Measurements from ENCODE around the gene C1QB. TPM values are rescaled to one million over a fixed set of nuclear protein-coding genes. Genes with fewer than 3 reads are reported as not detected.

Gene C1QB
- total RNA-seq, 1 donor from 2014 or later = 34.3 TPM

- intact Hi-C loops (cut with DNase I) = no loop called here
- DNase-seq (ENCODE audit: low spot score) = no peak
These were observed 23.1 kb upstream of the C1QB start for GRCh38 chr1:22629886-22630285.

- DNase-seq (ENCODE audit: low spot score) = no peak
- intact Hi-C loops (cut with DNase I) = no loop called here
These were observed 19.2 kb upstream of the C1QB start for GRCh38 chr1:22633697-22634463.

GRCh38 chr1:22635436-22635835 is 17.6 kb upstream of the C1QB start:
- no peak for DNase-seq (ENCODE audit: low spot score)
- intact Hi-C loops (cut with DNase I) = no loop called here

GRCh38 chr1:22636353-22636752 is 16.7 kb upstream of the C1QB start, which contains the start of gene C1QA:
TSS of gene C1QA (plus strand) at chr1:22636628. CDS start at chr1:22637617, 989 bp downstream.
- intact Hi-C loops (cut with DNase I) = no loop called here

GRCh38 chr1:22636927-22637326 is 16.1 kb upstream of the C1QB start:
- no peak for DNase-seq (ENCODE audit: low spot score)
- intact Hi-C loops (cut with DNase I) = no loop called here

More at GRCh38 chr1:22636353-22636752, 16.7 kb upstream of the C1QB start, which contains the start of gene C1QA:
- DNase-seq (ENCODE audit: low spot score) = no peak

- DNase-seq (ENCODE audit: low spot score) = no peak
- intact Hi-C loops (cut with DNase I) = no loop called here
These were observed 15.1 kb upstream of the C1QB start for GRCh38 chr1:22637907-22638445.

GRCh38 chr1:22638476-22639234 is 14.4 kb upstream of the C1QB start:
- no peak for DNase-seq (ENCODE audit: low spot score)
- intact Hi-C loops (cut with DNase I) = no loop called here

GRCh38 chr1:22639286-22639685 is 13.8 kb upstream of the C1QB start:
- no peak for DNase-seq (ENCODE audit: low spot score)
- intact Hi-C loops (cut with DNase I) = no loop called here

GRCh38 chr1:22641247-22641646 is 11.8 kb upstream of the C1QB start:
- intact Hi-C loops (cut with DNase I) = loop anchor here (5.0 to 10.0 kb wide), 2 partner anchors 114 to 526 kb away; no protein-coding TSS in a partner anchor
- DNase-seq (ENCODE audit: low spot score) = no peak

- intact Hi-C loops (cut with DNase I) = loop anchor here (1.0 to 10.0 kb wide), 3 partner anchors 115 to 527 kb away; no protein-coding TSS in a partner anchor
- peak; percentile 87 for DNase-seq (ENCODE audit: low spot score)
These were observed 11.0 kb upstream of the C1QB start for GRCh38 chr1:22641906-22642636.

- intact Hi-C loops (cut with DNase I) = loop anchor here (5.0 to 10.0 kb wide), 2 partner anchors 116 to 529 kb away; no protein-coding TSS in a partner anchor
- no peak for DNase-seq (ENCODE audit: low spot score)
These were observed 9.7 kb upstream of the C1QB start, which contains the start of gene C1QC for GRCh38 chr1:22643381-22643780. TSS of gene C1QC (plus strand) at chr1:22643633. CDS start at chr1:22644024, 391 bp downstream.

GRCh38 chr1:22643928-22644327 is 9.1 kb upstream of the C1QB start:
- no peak for DNase-seq (ENCODE audit: low spot score)
- intact Hi-C loops (cut with DNase I) = loop anchor here (5.0 to 10.0 kb wide), 2 partner anchors 117 to 529 kb away; no protein-coding TSS in a partner anchor

GRCh38 chr1:22645931-22646330 is 7.1 kb upstream of the C1QB start:
- no peak for DNase-seq (ENCODE audit: low spot score)
- intact Hi-C loops (cut with DNase I) = loop anchor here (10.0 kb wide), 1 partner anchor 531 kb away; no protein-coding TSS in a partner anchor

- no peak for DNase-seq (ENCODE audit: low spot score)
- intact Hi-C loops (cut with DNase I) = loop anchor here (10.0 kb wide), 1 partner anchor 532 kb away; no protein-coding TSS in a partner anchor
These were observed 6.7 kb upstream of the C1QB start for GRCh38 chr1:22646384-22646783.

GRCh38 chr1:22650089-22650693 is 2.8 kb upstream of the C1QB start:
- DNase-seq (ENCODE audit: low spot score) = no peak
- intact Hi-C loops (cut with DNase I) = no loop called here

- intact Hi-C loops (cut with DNase I) = no loop called here
- DNase-seq (ENCODE audit: low spot score) = no peak
These were observed 837 bp upstream of the C1QB start for GRCh38 chr1:22651941-22652856.

GRCh38 chr1:22654692-22655091 is 1.7 kb downstream of the C1QB start:
- intact Hi-C loops (cut with DNase I) = no loop called here
- DNase-seq (ENCODE audit: low spot score) = no peak
